Right lobe of liver (tissue), 6 donors: ENCODE data around the gene EVL. TPM values are rescaled to one million over a fixed set of nuclear protein-coding genes. Genes with fewer than 3 reads are reported as not detected.

Experiments used
- ATAC-seq, 4 donors: fragments of 200-7000 bp; cut with Tn5 transposase; one replicate each; pipeline ENCODE4 v1.9.1; 2020; ENCODE audit warnings: mild to moderate bottlenecking in 4 of 4, moderate library complexity in 4 of 4
- DNase-seq, 3 donors: peaks; one replicate each; pipeline ENCODE4 v3.0.0-alpha.2; 2020
- H3K27ac ChIP-seq, 3 donors: fragments of 200-600 bp; one replicate each; pipeline ENCODE4 v1.8.0; 2022
- H3K27me3 ChIP-seq, 2 donors: fragments of 200-600 bp; one replicate each; pipeline ENCODE4 v1.8.0; 2022
- H3K36me3 ChIP-seq, 4 donors: fragments of 200-600 bp; sonication (generic) in 1 of 4; one replicate each; pipeline versions ENCODE4 v1.5.1 to v1.8.0; 2017 to 2022; ENCODE audit warnings: control low read depth in 1 of 4
- H3K4me1 ChIP-seq, 4 donors: fragments of 200-600 bp; sonication (generic) in 1 of 4; one replicate each; pipeline versions ENCODE4 v1.5.1 to v1.8.0; 2017 to 2022; ENCODE audit warnings: control low read depth in 1 of 4
- H3K4me3 ChIP-seq, 3 donors: fragments of 200-600 bp; one replicate each; pipeline ENCODE4 v1.8.0; 2022
- H3K9me3 ChIP-seq, 4 donors: fragments of 200-600 bp; sonication (generic) in 1 of 4; one replicate each; pipeline versions ENCODE4 v1.5.1 to v1.8.0; 2017 to 2022; ENCODE audit warnings: control low read depth in 1 of 4
- POLR2A ChIP-seq: fragments of 450-650 bp; IDR thresholded peaks from one replicate; pipeline ENCODE4 v1.6.1; 2017; ENCODE audit warnings: antibody characterized with exemption, mild to moderate bottlenecking
- WGBS: methylation state at CpG from one replicate; pipeline ENCODE4 v1.1.6; 2018; ENCODE audit warnings: low coverage, low lambda C conversion rate; ENCODE audit not compliant: insufficient coverage; ENCODE audit errors: missing lambda C conversion rate; 5-methylcytosine and 5-hydroxymethylcytosine counted together
- intact Hi-C, 2 donors: fragments of 100-400 bp; cut with DNase I; formaldehyde crosslinking; loops; one replicate each; pipeline versions ENCODE4 v1.11.2 to v1.14.1; 2022
- total RNA-seq, 6 experiments: library from RNA; depleted of rRNA in 2 of 6; stranded (reverse); fragments of >200 nt in 2 of 6; fragmentation: NEBNext Ultra II Directional in 3 of 6; extraction: Animal tissue kit (Norgen Biotek cat#: 25700) in 3 of 6; gene quantifications; one replicate each; pipeline versions ENCODE4 v1.1.0 to v1.2.4, GENCODE V29; 2016 to 2023
- TF ChIP-seq, protein P1 (sequence below), 4 donors: fragments of 200-600 bp in 3 of 4; fragments of 450-650 bp in 1 of 4; IDR thresholded peaks; one replicate each; pipeline versions ENCODE4 v1.5.1 to v1.8.0; 2016 to 2022; ENCODE audit warnings: antibody characterized with exemption in 4 of 4, mild to moderate bottlenecking in 2 of 4
- donor health status: DM: no; HTN: yes; CAD: no.
- donor health status: DM: no; HTN: no; CAD: no.
- donor health status: DM: no; HTN: no; CAD: no.
- donor health status: DM: no; HTN: yes; CAD: no.
- donor health status: DM: no; HTN: yes; CAD: no.

Gene EVL
- total RNA-seq, 6 experiments from 2014 or later, result 23.6 to 162 (median 68.4) TPM

DNA sequence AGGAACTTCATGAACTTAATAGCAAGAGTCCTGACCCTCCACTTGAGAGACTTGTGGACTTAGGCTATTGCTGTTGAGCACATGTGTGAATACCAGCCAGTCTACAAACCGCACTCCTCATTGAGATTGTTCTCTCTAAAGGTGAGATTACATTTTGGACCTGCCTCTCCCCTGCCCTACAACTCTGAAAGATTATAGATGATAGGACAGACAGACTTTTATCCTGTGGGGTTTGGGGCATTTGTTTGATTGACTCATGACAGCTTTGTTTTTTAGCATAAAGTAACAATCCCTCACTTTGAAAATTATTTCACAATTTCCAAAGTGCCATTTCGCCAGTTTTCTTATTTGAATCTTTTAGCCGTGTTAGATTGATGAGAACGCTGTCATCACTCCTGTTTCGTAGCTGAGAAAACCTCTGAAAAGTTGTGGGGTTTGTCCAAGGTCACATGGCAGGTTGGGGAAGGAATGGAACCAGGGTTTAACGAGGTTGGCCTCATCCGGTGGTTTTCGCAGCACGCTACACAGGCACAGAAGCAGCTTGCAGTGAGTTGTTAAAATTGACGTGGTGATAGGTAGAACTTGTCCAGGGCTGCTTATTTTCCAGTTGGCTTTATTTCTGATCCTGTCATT, 836 bp downstream of the EVL start:
- no peaks in the 10 kb centered on the region for H3K4me1 ChIP-seq
- H3K36me3 ChIP-seq, result no peaks in the 10 kb centered on the region
- WGBS, result 76% methylated on average over 10 of the region's 10 CpGs
- DNase-seq, result no peak
- H3K27ac ChIP-seq, result peak overlapping the region in 2 of 3 donors; percentile 33 to 56
- no peaks in the 10 kb centered on the region for H3K9me3 ChIP-seq
- no peaks in the 10 kb centered on the region for H3K27me3 ChIP-seq
- peak overlapping the region; percentile 7 to 24 (median 13) for H3K4me3 ChIP-seq
- ATAC-seq, result peak; percentile 17 to 42 (median 32)
- TF ChIP-seq, protein P1, sequence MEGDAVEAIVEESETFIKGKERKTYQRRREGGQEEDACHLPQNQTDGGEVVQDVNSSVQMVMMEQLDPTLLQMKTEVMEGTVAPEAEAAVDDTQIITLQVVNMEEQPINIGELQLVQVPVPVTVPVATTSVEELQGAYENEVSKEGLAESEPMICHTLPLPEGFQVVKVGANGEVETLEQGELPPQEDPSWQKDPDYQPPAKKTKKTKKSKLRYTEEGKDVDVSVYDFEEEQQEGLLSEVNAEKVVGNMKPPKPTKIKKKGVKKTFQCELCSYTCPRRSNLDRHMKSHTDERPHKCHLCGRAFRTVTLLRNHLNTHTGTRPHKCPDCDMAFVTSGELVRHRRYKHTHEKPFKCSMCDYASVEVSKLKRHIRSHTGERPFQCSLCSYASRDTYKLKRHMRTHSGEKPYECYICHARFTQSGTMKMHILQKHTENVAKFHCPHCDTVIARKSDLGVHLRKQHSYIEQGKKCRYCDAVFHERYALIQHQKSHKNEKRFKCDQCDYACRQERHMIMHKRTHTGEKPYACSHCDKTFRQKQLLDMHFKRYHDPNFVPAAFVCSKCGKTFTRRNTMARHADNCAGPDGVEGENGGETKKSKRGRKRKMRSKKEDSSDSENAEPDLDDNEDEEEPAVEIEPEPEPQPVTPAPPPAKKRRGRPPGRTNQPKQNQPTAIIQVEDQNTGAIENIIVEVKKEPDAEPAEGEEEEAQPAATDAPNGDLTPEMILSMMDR (IDR thresholded peaks at IDR 0.05), result no peak
- no peak for TF ChIP-seq POLR2A
- intact Hi-C loops, result no loop called here

DNA sequence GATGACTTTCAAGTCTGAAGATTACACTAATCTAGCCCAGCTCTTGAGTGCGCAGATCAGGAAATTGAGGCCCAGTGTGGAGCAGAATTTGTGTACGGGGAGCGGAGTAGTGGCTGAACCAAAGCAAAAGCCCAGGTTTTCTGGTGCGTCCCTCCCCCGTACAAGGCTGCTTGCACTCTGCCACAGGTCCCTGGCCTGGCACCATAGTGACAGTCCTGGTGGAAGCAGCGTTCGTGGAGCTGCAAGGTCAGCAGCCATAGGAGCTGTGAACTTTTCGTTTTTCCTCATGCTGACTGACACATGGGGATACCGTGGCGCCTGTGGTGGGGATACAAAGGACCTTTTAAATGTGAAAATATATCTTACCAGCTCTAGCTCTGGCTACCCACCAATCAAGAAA, 1.7 kb downstream of the EVL start:
- H3K4me1 ChIP-seq, result no peaks in the 10 kb centered on the region
- no peaks in the 10 kb centered on the region for H3K36me3 ChIP-seq
- H3K4me3 ChIP-seq, result peak overlapping the region in 1 of 3 donors; percentile 24
- 50% methylated on average over 6 of the region's 10 CpGs for WGBS
- DNase-seq (no peak), ATAC-seq (no peak)
- H3K27me3 ChIP-seq, result no peaks in the 10 kb centered on the region
- TF ChIP-seq, protein P1 (IDR thresholded peaks at IDR 0.05), result no peak
- no peak for TF ChIP-seq POLR2A
- intact Hi-C loops, result no loop called here
- no peaks in the 10 kb centered on the region for H3K9me3 ChIP-seq
- peak overlapping the region in 1 of 3 donors; percentile 33 for H3K27ac ChIP-seq

DNA sequence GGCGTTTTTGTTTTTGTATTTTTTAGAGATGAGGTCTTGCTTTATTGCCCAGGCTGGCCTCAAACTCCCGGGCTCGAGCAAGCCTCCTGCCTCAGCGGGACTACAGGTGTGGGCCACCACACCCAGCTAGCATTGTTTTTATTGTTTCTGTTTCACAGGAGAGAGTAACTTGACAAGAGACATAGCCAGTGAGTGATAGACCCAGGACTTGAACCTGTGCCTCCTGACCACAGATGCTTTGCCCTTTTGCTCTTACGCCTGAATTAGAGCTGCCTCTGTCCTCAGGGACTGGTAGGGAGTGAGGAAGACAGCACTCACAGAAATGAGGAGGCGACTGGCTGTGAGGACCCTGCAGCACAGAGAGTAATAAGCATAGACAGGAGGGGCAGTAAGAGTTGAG, 2.3 kb downstream of the EVL start:
- no peak for TF ChIP-seq POLR2A
- TF ChIP-seq, protein P1 (IDR thresholded peaks at IDR 0.05), result no peak
- DNase-seq, result no peak
- H3K4me1 ChIP-seq, result no peaks in the 10 kb centered on the region
- ATAC-seq, result no peak
- H3K36me3 ChIP-seq, result no peaks in the 10 kb centered on the region
- 79% methylated on average over 5 of the region's 6 CpGs for WGBS
- intact Hi-C loops, result no loop called here
- peak overlapping the region in 1 of 3 donors; percentile 24 for H3K4me3 ChIP-seq
- peak overlapping the region in 1 of 3 donors; percentile 20 for H3K27ac ChIP-seq
- H3K9me3 ChIP-seq, result no peaks in the 10 kb centered on the region
- H3K27me3 ChIP-seq, result no peaks in the 10 kb centered on the region

DNA sequence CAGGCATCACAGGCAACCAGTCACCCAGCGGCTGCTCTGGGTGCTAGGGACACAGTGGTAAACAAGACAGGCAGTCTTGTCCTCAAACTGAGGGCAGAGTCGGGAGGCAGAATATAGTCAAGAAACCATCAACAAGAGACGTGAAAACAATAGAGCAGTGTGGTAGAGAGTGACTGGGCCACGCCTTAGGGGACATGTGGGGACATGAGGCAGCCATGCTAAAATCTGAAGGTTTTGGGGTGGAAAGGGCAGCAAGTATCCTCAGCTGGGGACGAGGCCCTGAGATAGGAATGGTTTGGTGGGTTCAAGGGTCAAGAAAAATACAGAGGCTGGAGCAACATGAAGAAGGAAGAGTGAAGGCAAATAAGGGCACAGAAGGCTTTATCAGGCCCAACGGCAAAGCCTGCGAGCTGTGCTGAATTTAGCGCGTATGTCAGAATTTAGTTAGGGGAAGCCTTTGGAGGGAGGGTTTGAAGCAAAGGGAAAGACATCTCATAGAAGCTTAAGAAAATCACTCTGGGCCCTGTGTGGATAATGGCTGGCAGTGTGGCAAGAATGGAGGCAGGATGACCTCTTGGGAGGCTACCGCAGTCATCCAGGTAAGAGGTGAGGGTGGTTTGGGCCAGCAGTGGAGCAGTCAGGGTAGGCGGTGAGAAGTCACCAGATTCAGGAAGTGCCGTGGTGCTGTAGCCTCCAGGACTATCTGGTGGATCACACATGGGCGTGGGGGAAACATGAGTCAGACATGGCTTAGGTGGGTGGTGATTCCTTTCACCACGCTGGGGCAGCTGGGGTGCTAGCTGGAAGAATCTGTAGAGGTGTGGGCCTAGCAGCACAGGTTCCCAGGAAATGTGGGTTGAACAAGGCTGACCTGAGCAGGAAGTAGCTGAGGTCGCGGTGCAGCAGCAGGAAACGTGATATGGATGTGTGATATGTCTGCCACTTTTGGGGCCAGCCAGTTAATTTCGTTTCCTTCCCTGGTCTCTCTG, 3.0 kb downstream of the EVL start:
- Histone ChIP-seq H3K27me3 (no peaks in the 10 kb centered on the region), H3K36me3 (no peaks in the 10 kb centered on the region), H3K27ac (peak overlapping the region in 1 of 3 donors; percentile 20), H3K4me1 (peaks cover 0 to 2% (median 0%) of the 10 kb centered on the region in 4 donors), H3K4me3 (peak overlapping the region in 1 of 3 donors; percentile 3), H3K9me3 (no peaks in the 10 kb centered on the region)
- DNase-seq, result peak in 2 of 3 donors; percentile 50 to 59
- WGBS, result 53% methylated on average over 13 of the region's 18 CpGs
- TF ChIP-seq, protein P1 (IDR thresholded peaks at IDR 0.05), result no peak
- peak; percentile 30 for TF ChIP-seq POLR2A
- intact Hi-C loops, result no loop called here
- ATAC-seq, result peak; percentile 50 to 66 (median 54)
